ENCODE data around the gene GBP5.
"Not testable (repeated sequence)": the region's sequence is repeated elsewhere in the genome, so short reads cannot be mapped to it uniquely, and the experiment has no call there.

Gene GBP5

DNA sequence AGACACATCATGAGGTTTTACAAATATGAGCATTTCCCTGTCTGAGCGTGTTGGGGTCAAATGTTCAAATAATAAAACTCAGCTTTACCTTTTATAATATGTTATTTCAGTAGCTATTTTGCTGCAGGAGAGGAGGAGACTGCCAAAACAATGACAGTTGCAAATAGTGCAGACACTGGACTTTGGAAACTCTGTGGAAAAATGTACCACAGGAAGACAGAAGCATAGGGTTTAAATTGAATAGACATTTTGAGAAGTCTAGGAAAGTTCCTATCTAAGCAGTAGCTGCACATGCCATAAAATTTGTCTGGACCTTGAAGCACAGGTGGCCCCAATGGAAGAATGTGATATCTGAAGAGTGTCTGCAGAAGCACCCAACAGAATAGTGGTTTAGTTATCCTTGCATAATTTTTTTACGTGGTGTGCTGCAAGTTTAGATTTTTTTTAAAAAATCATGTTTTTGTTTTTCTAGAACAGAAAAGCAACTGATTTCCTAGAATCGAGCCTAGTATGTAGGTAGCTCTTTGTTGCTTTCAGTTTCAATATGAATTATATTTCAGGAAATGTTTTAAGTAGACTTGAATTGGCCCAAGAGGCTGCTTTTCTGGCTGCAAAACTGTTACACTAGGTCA is 14.0 kb upstream of the GBP5 start:
- no peaks in the 10 kb centered on the region for H3K36me3 ChIP-seq (replicated peaks)
- H3K27ac ChIP-seq, result no peak overlapping the region
- no peak for TF ChIP-seq CTCF (IDR thresholded peaks at IDR 0.05; ENCODE audit: low read depth, low read length, missing control alignments)
- in situ Hi-C loops (cut with HindIII; ENCODE audit: low pct_ligation_motif_present, low sequenced_read_pairs), result no loop called here
- H3K27me3 ChIP-seq (replicated peaks), result no peaks in the 10 kb centered on the region
- DNase-seq, result no peak
- H3K4me3 ChIP-seq (ENCODE audit: low read depth, low read length), result no peak overlapping the region

GRCh38 chr1:89285745-89286380 is 13.2 kb upstream of the GBP5 start:
- DNase-seq, result no peak
- Histone ChIP-seq H3K27me3 (replicated peaks) (no peaks in the 10 kb centered on the region), H3K27ac (no peak overlapping the region), H3K4me3 (ENCODE audit: low read depth, low read length) (no peak overlapping the region), H3K36me3 (replicated peaks) (no peaks in the 10 kb centered on the region)
- no peak for TF ChIP-seq CTCF (IDR thresholded peaks at IDR 0.05; ENCODE audit: low read depth, low read length, missing control alignments)
- in situ Hi-C loops (cut with HindIII; ENCODE audit: low pct_ligation_motif_present, low sequenced_read_pairs), result no loop called here

DNA sequence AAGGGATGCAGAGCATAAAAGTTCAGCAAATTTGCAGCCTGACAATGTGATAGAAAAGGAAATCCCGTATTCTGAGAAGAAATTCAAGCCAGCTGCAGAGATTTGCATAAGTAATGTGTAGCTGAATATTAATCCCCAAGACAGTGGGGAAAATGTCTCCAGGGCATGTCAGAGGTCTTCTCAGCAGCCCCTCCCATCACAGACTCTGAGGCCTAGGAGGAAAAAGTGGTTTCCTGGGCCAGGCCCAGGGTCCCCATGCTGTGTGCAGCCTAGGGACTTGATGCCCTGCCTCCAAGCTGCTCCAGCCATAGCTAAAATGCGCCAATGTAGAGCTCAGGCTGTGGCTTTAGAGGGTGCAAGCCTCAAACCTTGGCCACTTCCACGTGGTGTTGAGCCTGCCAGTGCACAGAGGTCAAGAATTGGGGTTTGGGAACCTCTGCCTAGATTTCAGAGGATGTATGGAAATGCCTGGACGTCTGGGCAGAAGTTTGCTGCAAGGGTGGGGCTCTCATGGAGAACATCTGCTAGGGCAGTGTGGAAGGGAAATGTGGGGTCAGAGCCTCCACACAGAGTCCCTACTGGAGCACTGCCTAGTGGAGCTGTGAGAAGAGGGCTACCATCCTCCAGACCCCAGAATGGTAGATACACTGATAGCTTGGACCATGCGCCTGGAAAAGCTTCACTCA is 11.6 kb upstream of the GBP5 start:
- H3K27ac ChIP-seq; DNase-seq; H3K4me3 ChIP-seq (ENCODE audit: low read depth, low read length); H3K36me3 ChIP-seq (replicated peaks); in situ Hi-C loops (cut with HindIII; ENCODE audit: low pct_ligation_motif_present, low sequenced_read_pairs); H3K27me3 ChIP-seq (replicated peaks): not testable (repeated sequence)

- Histone ChIP-seq H3K36me3 (replicated peaks) (no peaks in the 10 kb centered on the region), H3K27ac (no peak overlapping the region), H3K27me3 (replicated peaks) (no peaks in the 10 kb centered on the region), H3K4me3 (ENCODE audit: low read depth, low read length) (no peak overlapping the region)
- DNase-seq, result no peak
- in situ Hi-C loops (cut with HindIII; ENCODE audit: low pct_ligation_motif_present, low sequenced_read_pairs), result no loop called here
- TF ChIP-seq CTCF (IDR thresholded peaks at IDR 0.05; ENCODE audit: low read depth, low read length, missing control alignments), result no peak
Measured at GRCh38 chr1:89280766-89281165, 8.1 kb upstream of the GBP5 start.

DNA sequence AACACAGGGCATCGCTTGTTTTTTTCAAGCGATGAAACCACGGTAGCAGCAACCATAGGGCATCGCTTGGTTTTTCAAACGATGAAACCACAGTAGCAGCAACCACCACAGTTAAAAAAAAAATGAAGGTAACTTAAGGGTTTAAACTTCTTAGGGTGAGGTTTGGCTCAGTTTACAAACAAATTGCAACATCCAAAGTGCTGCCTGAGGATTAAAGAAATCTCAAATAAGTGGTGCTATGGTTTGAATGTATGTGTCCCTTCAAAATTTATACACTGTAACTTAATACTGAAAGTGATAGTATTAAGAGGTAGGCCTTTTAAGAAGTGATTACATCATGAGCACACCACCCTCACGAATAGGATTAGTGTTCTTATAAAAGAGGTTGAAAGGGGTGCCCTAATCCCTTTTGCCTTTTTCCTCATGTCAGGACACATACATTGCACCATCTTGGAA is 6.4 kb upstream of the GBP5 start:
- no peak overlapping the region for H3K4me3 ChIP-seq (ENCODE audit: low read depth, low read length)
- H3K36me3 ChIP-seq (replicated peaks), result no peaks in the 10 kb centered on the region
- H3K27ac ChIP-seq, result no peak overlapping the region
- no peak for DNase-seq
- in situ Hi-C loops (cut with HindIII; ENCODE audit: low pct_ligation_motif_present, low sequenced_read_pairs), result no loop called here
- H3K27me3 ChIP-seq (replicated peaks), result no peaks in the 10 kb centered on the region
- no peak for TF ChIP-seq CTCF (IDR thresholded peaks at IDR 0.05; ENCODE audit: low read depth, low read length, missing control alignments)

- no peak for TF ChIP-seq CTCF (IDR thresholded peaks at IDR 0.05; ENCODE audit: low read depth, low read length, missing control alignments)
- no peak for DNase-seq
- Histone ChIP-seq H3K27me3 (replicated peaks) (no peaks in the 10 kb centered on the region), H3K4me3 (ENCODE audit: low read depth, low read length) (no peak overlapping the region), H3K36me3 (replicated peaks) (no peaks in the 10 kb centered on the region), H3K27ac (no peak overlapping the region)
- in situ Hi-C loops (cut with HindIII; ENCODE audit: low pct_ligation_motif_present, low sequenced_read_pairs), result no loop called here
Measured at GRCh38 chr1:89277725-89278124, 5.1 kb upstream of the GBP5 start.
